Measurements from ENCODE around the gene USP6NL. TPM values are rescaled to one million over a fixed set of nuclear protein-coding genes. Genes with fewer than 3 reads are reported as not detected.

The USP6NL gene
- total RNA-seq, 2 donors from 2014 or later, result 13.5 to 19.3 TPM

DNA sequence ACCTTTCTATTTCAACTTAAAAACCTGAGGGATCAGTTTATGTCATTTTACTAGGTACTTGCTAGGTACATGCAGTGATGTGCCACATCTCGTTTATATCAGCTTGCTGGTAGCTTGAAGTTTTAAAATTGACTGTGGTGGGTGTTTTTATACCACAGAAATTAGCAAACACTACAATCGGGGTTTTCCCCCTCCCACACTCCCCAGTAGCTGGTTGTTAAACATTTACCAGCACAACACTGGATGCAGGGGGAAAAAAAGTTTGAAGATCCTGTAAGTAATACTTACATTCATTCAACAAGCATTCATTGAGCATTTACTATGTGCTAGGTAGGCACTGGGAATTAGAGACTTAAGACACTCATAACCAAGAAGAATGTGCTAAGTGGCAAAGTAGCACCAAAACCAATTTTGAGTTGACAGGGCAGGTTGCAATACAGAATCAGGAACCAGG is 32.6 kb downstream of the USP6NL start:
- H3K9me3 ChIP-seq, result no peaks in the 10 kb centered on the region
- H3K36me3 ChIP-seq, result no peaks in the 10 kb centered on the region
- TF ChIP-seq, protein P1, sequence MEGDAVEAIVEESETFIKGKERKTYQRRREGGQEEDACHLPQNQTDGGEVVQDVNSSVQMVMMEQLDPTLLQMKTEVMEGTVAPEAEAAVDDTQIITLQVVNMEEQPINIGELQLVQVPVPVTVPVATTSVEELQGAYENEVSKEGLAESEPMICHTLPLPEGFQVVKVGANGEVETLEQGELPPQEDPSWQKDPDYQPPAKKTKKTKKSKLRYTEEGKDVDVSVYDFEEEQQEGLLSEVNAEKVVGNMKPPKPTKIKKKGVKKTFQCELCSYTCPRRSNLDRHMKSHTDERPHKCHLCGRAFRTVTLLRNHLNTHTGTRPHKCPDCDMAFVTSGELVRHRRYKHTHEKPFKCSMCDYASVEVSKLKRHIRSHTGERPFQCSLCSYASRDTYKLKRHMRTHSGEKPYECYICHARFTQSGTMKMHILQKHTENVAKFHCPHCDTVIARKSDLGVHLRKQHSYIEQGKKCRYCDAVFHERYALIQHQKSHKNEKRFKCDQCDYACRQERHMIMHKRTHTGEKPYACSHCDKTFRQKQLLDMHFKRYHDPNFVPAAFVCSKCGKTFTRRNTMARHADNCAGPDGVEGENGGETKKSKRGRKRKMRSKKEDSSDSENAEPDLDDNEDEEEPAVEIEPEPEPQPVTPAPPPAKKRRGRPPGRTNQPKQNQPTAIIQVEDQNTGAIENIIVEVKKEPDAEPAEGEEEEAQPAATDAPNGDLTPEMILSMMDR (IDR thresholded peaks at IDR 0.05), result no peak
- no peak overlapping the region for H3K27ac ChIP-seq
- DNase-seq, result no peak
- H3K4me3 ChIP-seq, result no peak overlapping the region
- no peaks in the 10 kb centered on the region for H3K4me1 ChIP-seq
- H3K27me3 ChIP-seq, result no peaks in the 10 kb centered on the region
- no peak overlapping the region for H3K9ac ChIP-seq (ENCODE audit: low read depth in 2 of 2, low read length in 2 of 2)
- intact Hi-C loops (cut with DNase I), result no loop called here

DNA sequence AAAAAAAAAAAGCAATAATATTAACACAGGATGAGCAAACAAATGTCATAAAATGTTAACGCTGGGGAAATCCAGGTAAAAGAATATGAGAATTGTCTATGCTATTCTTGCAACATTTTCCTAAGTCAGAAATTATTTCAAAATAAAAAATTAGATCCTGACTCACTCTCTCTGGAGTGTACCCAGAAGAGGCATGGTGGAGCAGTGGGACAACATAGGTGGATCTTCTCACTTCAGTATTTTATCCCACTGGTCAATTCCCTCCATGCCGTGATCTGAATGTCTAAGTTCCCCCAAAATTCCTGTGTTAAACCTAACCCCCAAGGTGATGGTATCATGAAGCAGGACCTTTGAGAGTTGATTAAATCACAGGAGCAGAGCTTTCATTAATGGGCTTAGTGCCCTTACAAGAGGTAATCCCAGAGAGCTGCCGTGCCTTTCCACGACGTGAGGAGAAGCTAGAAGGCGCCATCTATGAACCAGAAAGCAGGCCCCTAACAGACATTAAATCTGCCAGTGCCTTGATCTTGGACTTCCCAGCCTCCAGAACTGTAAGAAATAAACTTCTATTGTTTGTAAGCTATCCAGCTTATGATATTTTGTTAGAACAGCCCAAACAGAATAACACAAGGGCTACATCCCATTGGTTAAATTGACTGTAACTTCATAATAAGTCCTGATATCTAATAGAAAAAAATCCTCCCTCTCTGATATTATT is 35.2 kb downstream of the USP6NL start:
- intact Hi-C loops (cut with DNase I), result no loop called here

DNA sequence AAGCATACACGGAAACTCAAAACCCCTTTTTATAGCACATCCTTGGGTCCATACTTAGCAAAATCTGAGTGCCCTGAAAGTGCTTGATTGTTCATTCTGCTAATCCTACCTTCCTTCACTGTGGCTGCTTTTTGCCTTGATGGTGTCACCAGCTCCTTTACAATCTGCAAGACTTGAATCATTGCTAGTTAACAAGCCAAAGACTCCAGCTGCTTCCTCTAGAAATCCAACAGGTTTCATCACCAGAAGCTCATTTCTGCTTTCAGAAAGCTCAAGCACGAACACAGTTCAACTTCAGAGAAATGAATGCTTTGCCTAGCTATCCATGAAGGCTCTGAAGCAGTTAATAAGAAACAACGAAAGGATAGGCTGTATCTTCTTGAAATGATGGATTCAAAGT is 38.0 kb downstream of the USP6NL start:
- no peaks in the 10 kb centered on the region for H3K9me3 ChIP-seq
- intact Hi-C loops (cut with DNase I), result no loop called here
- H3K9ac ChIP-seq (ENCODE audit: low read depth in 2 of 2, low read length in 2 of 2), result no peak overlapping the region
- H3K4me3 ChIP-seq, result no peak overlapping the region
- no peaks in the 10 kb centered on the region for H3K36me3 ChIP-seq
- H3K4me1 ChIP-seq, result no peaks in the 10 kb centered on the region
- no peak overlapping the region for H3K27ac ChIP-seq
- no peak for DNase-seq
- H3K27me3 ChIP-seq, result no peaks in the 10 kb centered on the region
- TF ChIP-seq, protein P1 (IDR thresholded peaks at IDR 0.05), result no peak

More for the DNA sequence above, 35.2 kb downstream of the USP6NL start:
- H3K4me1 ChIP-seq, result no peaks in the 10 kb centered on the region
- H3K36me3 ChIP-seq, result no peaks in the 10 kb centered on the region
- no peak overlapping the region for H3K4me3 ChIP-seq
- no peaks in the 10 kb centered on the region for H3K9me3 ChIP-seq
- no peak overlapping the region for H3K27ac ChIP-seq
- TF ChIP-seq, protein P1 (IDR thresholded peaks at IDR 0.05), result no peak
- H3K9ac ChIP-seq (ENCODE audit: low read depth in 2 of 2, low read length in 2 of 2), result no peak overlapping the region
- no peak for DNase-seq
- no peaks in the 10 kb centered on the region for H3K27me3 ChIP-seq

DNA sequence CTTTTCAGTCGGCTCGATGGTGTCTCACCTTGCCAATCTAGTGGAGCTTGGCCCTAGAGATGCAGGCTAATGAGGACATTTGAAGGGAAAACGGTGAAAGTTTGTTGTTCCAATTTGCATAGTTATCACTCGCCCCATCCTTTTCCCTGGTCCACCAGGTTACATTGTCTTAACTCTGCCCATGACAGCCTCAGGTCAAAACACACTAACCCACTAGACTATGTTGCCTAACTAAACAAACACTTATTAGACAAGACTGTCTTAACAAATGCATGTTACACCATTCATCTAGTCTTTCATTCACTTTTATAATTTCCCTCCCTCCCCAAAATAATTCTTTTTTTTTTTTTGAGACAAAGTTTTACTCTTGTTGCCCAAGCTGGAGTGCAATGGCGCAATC is 40.7 kb downstream of the USP6NL start:
- intact Hi-C loops (cut with DNase I), result no loop called here
- no peak overlapping the region for H3K27ac ChIP-seq
- H3K36me3 ChIP-seq, result no peaks in the 10 kb centered on the region
- H3K4me1 ChIP-seq, result no peaks in the 10 kb centered on the region
- no peak overlapping the region for H3K9ac ChIP-seq (ENCODE audit: low read depth in 2 of 2, low read length in 2 of 2)
- no peak for DNase-seq
- TF ChIP-seq, protein P1 (IDR thresholded peaks at IDR 0.05), result no peak
- H3K27me3 ChIP-seq, result no peaks in the 10 kb centered on the region
- no peaks in the 10 kb centered on the region for H3K9me3 ChIP-seq
- no peak overlapping the region for H3K4me3 ChIP-seq

DNA sequence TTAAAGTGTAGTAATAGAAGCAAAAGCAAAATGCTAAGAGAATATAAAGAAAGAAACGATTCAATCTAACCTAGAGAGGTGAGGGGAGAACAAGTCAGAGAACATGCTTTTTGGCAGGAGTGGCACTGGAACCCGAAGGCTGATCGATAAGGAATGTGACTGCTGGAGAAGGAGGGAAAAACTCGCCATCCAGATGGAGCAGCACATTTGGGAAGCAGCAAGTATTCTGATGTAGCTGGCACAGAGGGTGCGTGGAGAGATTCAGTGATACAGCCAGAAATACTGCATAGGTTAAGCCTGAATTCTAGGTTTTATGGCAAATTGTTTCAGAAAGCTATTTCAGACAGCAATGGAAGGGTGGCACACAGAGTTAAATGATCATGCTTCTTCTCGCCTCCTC is 42.0 kb downstream of the USP6NL start:
- TF ChIP-seq, protein P1 (IDR thresholded peaks at IDR 0.05), result no peak
- no peak overlapping the region for H3K4me3 ChIP-seq
- H3K9me3 ChIP-seq, result no peaks in the 10 kb centered on the region
- H3K4me1 ChIP-seq, result no peaks in the 10 kb centered on the region
- H3K27me3 ChIP-seq, result no peaks in the 10 kb centered on the region
- H3K36me3 ChIP-seq, result no peaks in the 10 kb centered on the region
- intact Hi-C loops (cut with DNase I), result no loop called here
- H3K9ac ChIP-seq (ENCODE audit: low read depth in 2 of 2, low read length in 2 of 2), result no peak overlapping the region
- no peak overlapping the region for H3K27ac ChIP-seq
- DNase-seq, result no peak

Measured in colonic mucosa (tissue), 4 donors.